ENCODE data around the gene CRTC3. TPM values are rescaled to one million over a fixed set of nuclear protein-coding genes. Genes with fewer than 3 reads are reported as not detected.

CRTC3 gene
- total and polyA plus RNA-seq, 4 donors = 5.1 to 16.8 (median 7.6) TPM

GRCh38 chr15:90564051-90564450 is 34.3 kb downstream of the CRTC3 start:
- Histone ChIP-seq H3K4me3 (ENCODE audit: low read depth in 1 of 3, low read length in 3 of 3) (no peak overlapping the region), H3K9ac (ENCODE audit: low read depth in 1 of 2, low read length in 2 of 2) (no peak overlapping the region), H3K4me1 (ENCODE audit: control insufficient read depth in 4 of 4, insufficient read depth in 4 of 4, low read length in 3 of 4) (peaks cover 19 to 45% (median 34%) of the 10 kb centered on the region in 4 donors), H3K36me3 (ENCODE audit: control insufficient read depth in 4 of 4, insufficient read depth in 3 of 4, low read depth in 1 of 4, low read length in 3 of 4) (no peaks in the 10 kb centered on the region), H3K27me3 (ENCODE audit: control insufficient read depth in 4 of 4, insufficient read depth in 4 of 4, low read length in 3 of 4) (no peaks in the 10 kb centered on the region), H3K9me3 (ENCODE audit: control insufficient read depth in 4 of 4, low read length in 3 of 4) (no peaks in the 10 kb centered on the region), H3K27ac (ENCODE audit: low read depth in 1 of 2, low read length in 2 of 2) (peak overlapping the region in 1 of 2 donors; percentile 21)
- DNase-seq (ENCODE audit: low spot score) = no peak
- 86% methylated on average over 1 of the region's 1 CpG for WGBS
- TF ChIP-seq RXRA (IDR thresholded peaks at IDR 0.05) (no peak), JUND (IDR thresholded peaks at IDR 0.05) (no peak), GABPA (IDR thresholded peaks at IDR 0.05 in 1 of 2, conservative IDR thresholded peaks at IDR 0.05 in 1 of 2) (no peak), EGR1 (IDR thresholded peaks at IDR 0.05; ENCODE audit: low read depth in 2 of 2) (no peak), NR2F2 (IDR thresholded peaks at IDR 0.05) (no peak), TAF1 (conservative IDR thresholded peaks at IDR 0.05) (no peak)

- no peaks in the 10 kb centered on the region for H3K9me3 ChIP-seq (ENCODE audit: control insufficient read depth in 4 of 4, low read length in 3 of 4)
- H3K4me1 ChIP-seq (ENCODE audit: control insufficient read depth in 4 of 4, insufficient read depth in 4 of 4, low read length in 3 of 4) = peaks cover 17 to 40% (median 31%) of the 10 kb centered on the region in 4 donors
- TF ChIP-seq ZBTB33 (IDR thresholded peaks at IDR 0.05) = no peak
- TF ChIP-seq ATF3 (IDR thresholded peaks at IDR 0.05) = no peak
- TF ChIP-seq EGR1 (IDR thresholded peaks at IDR 0.05; ENCODE audit: low read depth in 2 of 2) = no peak
- no peak for TF ChIP-seq JUND (IDR thresholded peaks at IDR 0.05)
- TF ChIP-seq MAX (IDR thresholded peaks at IDR 0.05) = no peak
- no peak for TF ChIP-seq HNF4G (IDR thresholded peaks at IDR 0.05)
- no peak for TF ChIP-seq RXRA (IDR thresholded peaks at IDR 0.05)
- TF ChIP-seq FOXA1 (IDR thresholded peaks at IDR 0.05) = no peak
- TF ChIP-seq TAF1 (conservative IDR thresholded peaks at IDR 0.05) = no peak
- no peak for TF ChIP-seq GABPA (IDR thresholded peaks at IDR 0.05 in 1 of 2, conservative IDR thresholded peaks at IDR 0.05 in 1 of 2)
- no peak for TF ChIP-seq HNF4A (conservative IDR thresholded peaks at IDR 0.05)
- no peak for TF ChIP-seq CTCF (IDR thresholded peaks at IDR 0.05; ENCODE audit: low read depth, low read length, missing input control)
- TF ChIP-seq SP1 (IDR thresholded peaks at IDR 0.05) = no peak
- TF ChIP-seq FOXA2 (IDR thresholded peaks at IDR 0.05) = no peak
- TF ChIP-seq YY1 (IDR thresholded peaks at IDR 0.05) = no peak
- no peak for TF ChIP-seq RAD21 (IDR thresholded peaks at IDR 0.05)
- no peak for TF ChIP-seq NR2F2 (IDR thresholded peaks at IDR 0.05)
- no peak for TF ChIP-seq REST (IDR thresholded peaks at IDR 0.05)
- H3K27ac ChIP-seq (ENCODE audit: low read depth in 1 of 2, low read length in 2 of 2) = peak overlapping the region in 1 of 2 donors; percentile 21
- no peaks in the 10 kb centered on the region for H3K36me3 ChIP-seq (ENCODE audit: control insufficient read depth in 4 of 4, insufficient read depth in 3 of 4, low read depth in 1 of 4, low read length in 3 of 4)
- DNase-seq (ENCODE audit: low spot score) = no peak
- peak overlapping the region in 1 of 2 donors; percentile 21 for H3K9ac ChIP-seq (ENCODE audit: low read depth in 1 of 2, low read length in 2 of 2)
- no peak overlapping the region for H3K4me3 ChIP-seq (ENCODE audit: low read depth in 1 of 3, low read length in 3 of 3)
- no peaks in the 10 kb centered on the region for H3K27me3 ChIP-seq (ENCODE audit: control insufficient read depth in 4 of 4, insufficient read depth in 4 of 4, low read length in 3 of 4)
- WGBS = 89% methylated on average over 2 of the region's 2 CpGs
Measured at GRCh38 chr15:90564590-90564989, 34.9 kb downstream of the CRTC3 start.
